ENCODE measurements around the gene PHF12. TPM values are rescaled to one million over a fixed set of nuclear protein-coding genes. Genes with fewer than 3 reads are reported as not detected.

Gene PHF12
- polyA plus RNA-seq, 1 experiment = 16.5 TPM

DNA sequence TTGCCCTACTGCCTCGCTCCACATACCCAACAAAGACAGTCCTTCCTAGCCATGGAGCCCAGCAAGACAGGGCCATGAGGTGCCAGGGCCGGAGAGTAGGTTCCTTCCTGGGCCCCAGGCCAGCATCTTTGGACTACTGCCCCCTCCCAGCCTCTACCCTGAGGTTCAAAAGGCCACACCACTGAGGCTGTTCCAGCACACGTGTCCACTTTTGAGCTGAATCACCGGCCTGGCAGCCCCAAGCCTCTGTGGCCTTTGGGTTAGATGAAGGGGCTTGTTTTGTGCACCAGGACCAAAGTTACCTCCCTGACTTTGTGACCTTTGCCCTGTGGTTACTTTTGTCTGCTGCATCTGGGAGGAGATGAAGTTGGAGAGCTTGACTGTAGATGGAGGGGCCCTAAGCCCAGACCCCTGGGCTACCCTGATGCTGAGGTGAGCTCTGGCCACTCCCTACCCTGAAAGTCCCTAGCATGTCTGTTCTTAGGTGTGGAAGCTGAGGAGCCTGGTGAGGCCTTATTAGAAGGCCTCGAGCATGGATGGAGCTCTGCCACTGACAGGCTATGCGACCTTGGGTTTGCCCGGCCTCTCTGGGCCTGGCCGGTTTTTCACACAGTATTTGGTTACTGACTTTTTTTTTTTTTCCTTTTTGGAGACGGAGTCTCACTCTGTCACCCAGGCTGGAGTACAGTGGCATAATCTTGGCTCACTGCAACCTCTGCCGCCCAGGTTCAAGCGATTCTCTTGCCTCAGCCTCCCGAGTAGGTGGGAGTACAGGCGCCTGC, 42.5 kb upstream of the PHF12 start:
- ChIA-PET CTCF (interaction anchor here (0.6 to 2.1 kb wide), 4 partner anchors 11 to 117 kb away, joined by 3 to 8 read pairs (median 6); no protein-coding TSS in a partner anchor), POLR2A (no interaction called here)
- Histone ChIP-seq H3K27me3 (ENCODE audit: control insufficient read depth, insufficient read depth, low read length) (peaks cover 7% of the 10 kb centered on the region), H3K4me3 (ENCODE audit: low read depth, low read length) (no peak overlapping the region), H3K36me3 (ENCODE audit: control insufficient read depth, insufficient read depth, low read length) (no peaks in the 10 kb centered on the region)
- DNase-seq (ENCODE audit: low read depth) = no peak
- TF ChIP-seq CTCF (IDR thresholded peaks at IDR 0.05; ENCODE audit: insufficient read depth, low read depth, low read length) = no peak

DNA sequence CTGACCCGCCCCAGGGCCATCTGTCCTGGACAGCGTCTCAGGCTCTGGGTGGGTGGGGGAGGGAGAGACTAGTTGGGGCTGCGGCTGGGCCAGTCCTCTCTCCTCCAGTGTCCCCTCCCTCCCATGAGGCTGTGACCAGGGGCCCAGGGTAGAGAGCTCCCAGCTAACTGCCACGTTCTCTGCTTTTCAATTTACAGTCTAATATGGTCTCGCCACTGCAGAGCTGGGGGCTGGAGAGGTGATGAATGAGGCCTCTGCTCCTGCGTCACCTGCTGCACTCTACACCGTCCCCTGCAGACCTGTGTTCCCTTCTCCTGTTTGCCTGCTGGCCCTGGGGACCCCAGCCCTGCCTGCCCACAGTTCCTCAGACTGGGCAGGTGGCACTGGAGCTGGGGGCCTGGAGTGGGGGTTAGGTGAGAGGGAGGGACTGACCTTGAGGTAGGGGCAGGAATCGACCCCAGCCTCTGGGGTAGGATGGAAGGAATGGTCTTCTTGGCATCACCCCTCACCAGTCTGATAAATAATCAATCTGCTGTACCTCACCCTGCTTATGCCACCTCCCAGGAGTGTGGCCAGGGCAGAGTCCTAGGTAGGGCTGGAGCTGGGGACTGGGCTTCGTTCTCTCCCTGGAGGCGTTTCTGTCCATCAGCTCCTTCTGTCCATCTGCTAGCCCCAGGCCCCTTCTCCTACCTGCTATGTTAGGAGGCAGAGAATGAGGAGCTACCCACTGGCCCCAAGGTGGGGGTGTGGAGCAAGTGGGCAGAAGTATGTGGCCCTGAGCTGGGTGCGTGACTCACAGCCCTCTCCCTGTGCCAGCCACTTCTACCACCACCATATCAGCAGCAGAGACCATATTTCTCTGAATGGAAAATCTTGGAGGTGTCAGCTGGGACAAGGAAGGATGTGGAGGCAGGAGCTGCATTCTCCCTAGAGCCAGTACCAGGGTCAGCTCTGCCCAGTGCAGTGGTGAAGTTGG, 41.6 kb upstream of the PHF12 start:
- Histone ChIP-seq H3K36me3 (ENCODE audit: control insufficient read depth, insufficient read depth, low read length) (no peaks in the 10 kb centered on the region), H3K4me3 (ENCODE audit: low read depth, low read length) (no peak overlapping the region), H3K27me3 (ENCODE audit: control insufficient read depth, insufficient read depth, low read length) (peaks cover 8% of the 10 kb centered on the region)
- ChIA-PET POLR2A (no interaction called here), CTCF (interaction anchor here (1.1 to 2.1 kb wide), 2 partner anchors 27 to 118 kb away, joined by 3 to 7 read pairs; no protein-coding TSS in a partner anchor)
- DNase-seq (ENCODE audit: low read depth) = no peak
- TF ChIP-seq CTCF (IDR thresholded peaks at IDR 0.05; ENCODE audit: insufficient read depth, low read depth, low read length) = no peak

- Histone ChIP-seq H3K27me3 (ENCODE audit: control insufficient read depth, insufficient read depth, low read length) (peaks cover 14% of the 10 kb centered on the region), H3K36me3 (ENCODE audit: control insufficient read depth, insufficient read depth, low read length) (no peaks in the 10 kb centered on the region), H3K4me3 (ENCODE audit: low read depth, low read length) (no peak overlapping the region)
- DNase-seq (ENCODE audit: low read depth) = no peak
- CTCF ChIA-PET = no interaction called here
- POLR2A ChIA-PET = no interaction called here
- TF ChIP-seq CTCF (IDR thresholded peaks at IDR 0.05; ENCODE audit: insufficient read depth, low read depth, low read length) = no peak
Observed at GRCh38 chr17:28992185-28992584, 40.9 kb upstream of the PHF12 start.

DNA sequence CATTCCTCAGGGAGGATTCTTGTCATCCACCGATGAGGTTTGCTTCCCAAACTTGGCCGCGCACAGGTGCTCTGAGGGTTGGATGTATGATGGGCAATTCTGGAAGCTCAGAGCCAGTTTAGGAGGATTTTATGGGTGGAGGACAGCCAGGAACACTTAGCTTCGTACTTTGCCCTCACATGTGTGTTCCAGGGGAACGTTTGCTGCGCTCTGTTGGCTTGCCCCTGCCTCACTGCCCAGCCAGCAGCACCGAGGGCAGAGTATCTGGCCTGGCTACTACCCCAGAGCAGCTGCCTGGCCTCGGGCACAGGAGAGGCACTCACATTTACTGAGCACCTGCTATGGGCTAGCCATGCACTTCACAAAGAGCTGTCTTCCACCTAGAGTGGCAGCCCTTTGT, 40.5 kb upstream of the PHF12 start:
- no peak for DNase-seq (ENCODE audit: low read depth)
- Histone ChIP-seq H3K27me3 (ENCODE audit: control insufficient read depth, insufficient read depth, low read length) (peaks cover 14% of the 10 kb centered on the region), H3K36me3 (ENCODE audit: control insufficient read depth, insufficient read depth, low read length) (no peaks in the 10 kb centered on the region), H3K4me3 (ENCODE audit: low read depth, low read length) (no peak overlapping the region)
- POLR2A ChIA-PET = no interaction called here
- TF ChIP-seq CTCF (IDR thresholded peaks at IDR 0.05; ENCODE audit: insufficient read depth, low read depth, low read length) = no peak
- CTCF ChIA-PET = no interaction called here

- POLR2A ChIA-PET = no interaction called here
- H3K4me3 ChIP-seq (ENCODE audit: low read depth, low read length) = no peak overlapping the region
- H3K36me3 ChIP-seq (ENCODE audit: control insufficient read depth, insufficient read depth, low read length) = no peaks in the 10 kb centered on the region
- CTCF ChIA-PET = interaction anchor here (1.2 to 1.7 kb wide), 2 partner anchors 13 to 16 kb away, joined by 4 read pairs; no protein-coding TSS in a partner anchor
- TF ChIP-seq CTCF (IDR thresholded peaks at IDR 0.05; ENCODE audit: insufficient read depth, low read depth, low read length) = no peak
- no peak for DNase-seq (ENCODE audit: low read depth)
- H3K27me3 ChIP-seq (ENCODE audit: control insufficient read depth, insufficient read depth, low read length) = peaks cover 29% of the 10 kb centered on the region
Observed at GRCh38 chr17:28989028-28989427, 37.7 kb upstream of the PHF12 start.

Measured in BJ (cell line).